Upper lobe of left lung (tissue), 6 donors: ENCODE data around the gene DENND1C. TPM values are rescaled to one million over a fixed set of nuclear protein-coding genes. Genes with fewer than 3 reads are reported as not detected.

Source experiments
- ATAC-seq, 2 donors: fragments of 200-7000 bp; cut with Tn5 transposase; one replicate each; pipeline ENCODE4 v1.9.1; 2022; ENCODE audit warnings: mild to moderate bottlenecking in 2 of 2, moderate library complexity in 2 of 2; ENCODE audit not compliant: low FRiP score in 2 of 2
- DNase-seq, 2 donors: peaks; one replicate each; pipeline ENCODE4 v3.0.0-alpha.2; 2019 to 2020
- H3K27ac ChIP-seq, 4 donors: fragments of 200-600 bp; sonication (generic); one replicate each; pipeline ENCODE4 v1.5.1; 2016 to 2019
- H3K27me3 ChIP-seq, 4 donors: fragments of 200-600 bp; sonication (generic); one replicate each; pipeline ENCODE4 v1.5.1; 2017 to 2019
- H3K36me3 ChIP-seq, 4 donors: fragments of 200-600 bp; sonication (generic); one replicate each; pipeline ENCODE4 v1.5.1; 2016 to 2019
- H3K4me1 ChIP-seq, 4 donors: fragments of 200-600 bp; sonication (generic); one replicate each; pipeline ENCODE4 v1.5.1; 2018 to 2019
- H3K4me3 ChIP-seq, 4 donors: fragments of 200-600 bp; sonication (generic); one replicate each; pipeline ENCODE4 v1.5.1; 2017 to 2019; ENCODE audit warnings: mild to moderate bottlenecking in 2 of 4, moderate library complexity in 1 of 4
- H3K9me3 ChIP-seq, 4 donors: fragments of 200-600 bp; sonication (generic); one replicate each; pipeline ENCODE4 v1.5.1; 2018 to 2019
- CTCF ChIP-seq, 6 experiments: fragments of 450-650 bp in 4 of 6; fragments of 200-600 bp in 2 of 6; sonication (generic) in 2 of 6; IDR thresholded peaks; one replicate each; pipeline ENCODE4 v1.5.1; 2016 to 2019; ENCODE audit warnings: antibody characterized with exemption in 6 of 6
- EP300 ChIP-seq, 4 donors: sonication (generic); formaldehyde crosslinking; IDR thresholded peaks; one replicate each; pipeline ENCODE4 v1.5.1; 2017; ENCODE audit warnings: antibody characterized with exemption in 4 of 4, control low read depth in 2 of 4
- POLR2A ChIP-seq, 4 donors: fragments of 450-650 bp; IDR thresholded peaks; one replicate each; pipeline ENCODE4 v1.5.1; 2016 to 2017; ENCODE audit warnings: antibody characterized with exemption in 4 of 4, mild to moderate bottlenecking in 2 of 4
- POLR2AphosphoS5 ChIP-seq, 2 donors: sonication (generic); formaldehyde crosslinking; IDR thresholded peaks; one replicate each; pipeline ENCODE4 v1.5.1; 2017; ENCODE audit warnings: antibody characterized with exemption in 2 of 2
- WGBS, 2 donors: methylation state at CpG; one replicate each; pipeline ENCODE4 v1.1.5; 2017 to 2018; 5-methylcytosine and 5-hydroxymethylcytosine counted together
- total RNA-seq, 6 donors: library from RNA; depleted of rRNA in 4 of 6; stranded (reverse); fragments of >200 nt in 4 of 6; gene quantifications; one replicate each; pipeline versions ENCODE4 v1.1.0 to v1.2.1, GENCODE V29; 2016 to 2021
- donor health status: DM: no; HTN: no; CAD: no; lungs with moderate emphysema.
- donor health status: DM: no; HTN: yes; CAD: no; lungs with severe emphysema.

Gene DENND1C
- total RNA-seq, 6 donors from 2014 or later: 5.8 to 31.4 (median 12.6) TPM

- WGBS, 2 donors: 93 to 97% methylated on average over 18 to 21 of the region's 21 CpGs
- Histone ChIP-seq H3K27me3 (no peaks in the 10 kb centered on the region), H3K9me3 (no peaks in the 10 kb centered on the region), H3K27ac (peak overlapping the region; percentile 71 to 86 (median 86)), H3K4me1 (peaks cover 19 to 38% (median 22%) of the 10 kb centered on the region in 4 donors), H3K4me3 (peak overlapping the region in 3 of 4 donors; percentile 30 to 39 (median 35)), H3K36me3 (peaks cover 0 to 14% (median 11%) of the 10 kb centered on the region in 4 donors)
- DNase-seq (no peak), ATAC-seq (no peak)
- TF ChIP-seq CTCF (IDR thresholded peaks at IDR 0.05): no peak
- peak in 1 of 4 donors; percentile 1 for TF ChIP-seq POLR2A (IDR thresholded peaks at IDR 0.05)
- no peak for TF ChIP-seq EP300 (IDR thresholded peaks at IDR 0.05)
- no peak for TF ChIP-seq POLR2AphosphoS5 (IDR thresholded peaks at IDR 0.05)
Measured at GRCh38 chr19:6425732-6426620, 55.6 kb downstream of the DENND1C start.

GRCh38 chr19:6424939-6425731 is 56.5 kb downstream of the DENND1C start:
- H3K4me3 ChIP-seq: peak overlapping the region in 3 of 4 donors; percentile 84 to 93 (median 93)

GRCh38 chr19:6424195-6424938 is 57.2 kb downstream of the DENND1C start, which contains the start of gene KHSRP:
Gene KHSRP, minus strand, starts transcription at chr19:6424811. Its CDS starts 110 bp downstream, at chr19:6424701.
- ATAC-seq: no peak
- H3K27me3 ChIP-seq: no peaks in the 10 kb centered on the region
- TF ChIP-seq POLR2AphosphoS5 (IDR thresholded peaks at IDR 0.05) (peak; percentile 90), CTCF (IDR thresholded peaks at IDR 0.05) (peak in 2 of 6 experiments; percentile 11 to 16), POLR2A (IDR thresholded peaks at IDR 0.05) (peak in 3 of 4 donors; percentile 55 to 82 (median 57)), EP300 (IDR thresholded peaks at IDR 0.05) (peak in 1 of 4 donors; percentile 7)
- H3K9me3 ChIP-seq: no peaks in the 10 kb centered on the region
- WGBS, 2 donors: 0% methylated on average over 28 to 36 of the region's 114 CpGs
- DNase-seq: peak in 1 of 2 donors; percentile 98
- peak within 1 kb of the TSS; percentile 71 to 93 (median 88) for H3K4me3 ChIP-seq
- H3K36me3 ChIP-seq: peaks cover 3 to 31% (median 27%) of the 10 kb centered on the region in 4 donors
- peaks cover 19 to 38% (median 22%) of the 10 kb centered on the region in 4 donors for H3K4me1 ChIP-seq
- peak within 1 kb of the TSS; percentile 75 to 86 (median 86) for H3K27ac ChIP-seq

More at GRCh38 chr19:6424939-6425731, 56.5 kb downstream of the DENND1C start:
- Histone ChIP-seq H3K9me3 (no peaks in the 10 kb centered on the region), H3K36me3 (peaks cover 3 to 23% (median 19%) of the 10 kb centered on the region in 4 donors), H3K4me1 (peaks cover 19 to 38% (median 22%) of the 10 kb centered on the region in 4 donors), H3K27me3 (no peaks in the 10 kb centered on the region), H3K27ac (peak overlapping the region; percentile 75 to 86 (median 86))
- ATAC-seq (peak; percentile 95 to 99), DNase-seq (peak; percentile 94 to 100)
- WGBS, 2 donors: 9 to 11% methylated on average over 40 to 41 of the region's 43 CpGs
- no peak for TF ChIP-seq EP300 (IDR thresholded peaks at IDR 0.05)
- TF ChIP-seq CTCF (IDR thresholded peaks at IDR 0.05): peak in 1 of 6 experiments; percentile 12
- TF ChIP-seq POLR2AphosphoS5 (IDR thresholded peaks at IDR 0.05): peak; percentile 47 to 65
- peak in 1 of 4 donors; percentile 16 for TF ChIP-seq POLR2A (IDR thresholded peaks at IDR 0.05)
